WTC11 (cell line): ENCODE results near the gene ARAP2. TPM values are rescaled to one million over a fixed set of nuclear protein-coding genes. Genes with fewer than 3 reads are reported as not detected.

ENCODE experiments used
- ATAC-seq: fragments of 200-7000 bp; cut with Tn5 transposase; 2 replicates; pipeline ENCODE4 v1.10.0; 2021; ENCODE audit warnings: mild to moderate bottlenecking, moderate library complexity
- CTCF ChIA-PET: fragments of 300-600 bp; sonication (Branson Sonifier 250); formaldehyde crosslinking; loops from one replicate; lab custom pipeline; 2021; ENCODE audit warnings: antibody characterized with exemption; lab: Charles Lee
- POLR2A ChIA-PET: fragments of 350-600 bp; sonication (Branson Sonifier 250); formaldehyde crosslinking; loops from one replicate; lab custom pipeline; 2021; ENCODE audit warnings: antibody characterized with exemption; lab: Charles Lee
- DNase-seq: peaks from one replicate; pipeline ENCODE4 v3.0.0; 2021; ENCODE audit warnings: low spot score
- H3K27ac Mint-ChIP-seq: 2 replicates; pipeline ENCODE4 v1.8.0; 2021; ENCODE audit warnings: mixed read lengths
- H3K27me3 Mint-ChIP-seq: 2 replicates; pipeline ENCODE4 v1.8.0; 2021; ENCODE audit warnings: low read depth, mild to moderate bottlenecking, moderate library complexity, mixed read lengths
- H3K36me3 Mint-ChIP-seq: 2 replicates; pipeline ENCODE4 v1.8.0; 2021; ENCODE audit warnings: mixed read lengths
- H3K4me1 Mint-ChIP-seq: 2 replicates; pipeline ENCODE4 v1.8.0; 2022; ENCODE audit warnings: mixed read lengths
- H3K4me3 Mint-ChIP-seq: 2 replicates; pipeline ENCODE4 v1.8.0; 2021; ENCODE audit warnings: mild to moderate bottlenecking, moderate library complexity, mixed read lengths
- H3K9me3 Mint-ChIP-seq: 2 replicates; pipeline ENCODE4 v1.8.0; 2021; ENCODE audit warnings: mixed read lengths
- CREB1 ChIP-seq: sonication (generic); formaldehyde crosslinking; IDR thresholded peaks from 2 replicates; pipeline ENCODE4 v1.8.0; 2023; ENCODE audit warnings: mild to moderate bottlenecking, missing genetic modification reagents
- CREM ChIP-seq: sonication (generic); formaldehyde crosslinking; IDR thresholded peaks from 2 replicates; pipeline ENCODE4 v1.8.1; 2022; ENCODE audit warnings: mild to moderate bottlenecking, missing genetic modification reagents, moderate library complexity
- FOXP4 ChIP-seq: sonication (generic); formaldehyde crosslinking; IDR thresholded peaks from 2 replicates; pipeline ENCODE4 v1.8.0; 2022; ENCODE audit warnings: mild to moderate bottlenecking, missing genetic modification reagents
- GABPB1 ChIP-seq: sonication (generic); formaldehyde crosslinking; IDR thresholded peaks from 2 replicates; pipeline ENCODE4 v1.8.1; 2023; ENCODE audit warnings: mild to moderate bottlenecking, missing genetic modification reagents
- IRF1 ChIP-seq: sonication (generic); formaldehyde crosslinking; IDR thresholded peaks from 2 replicates; pipeline ENCODE4 v1.8.0; 2023; ENCODE audit warnings: missing genetic modification reagents
- JAZF1 ChIP-seq: fragments of 250-450 bp; sonication (Bioruptor Pico); IDR thresholded peaks from 2 replicates; pipeline ENCODE4 v1.9.0; 2021; ENCODE audit warnings: moderate library complexity, mild to moderate bottlenecking, inconsistent platforms
- MAX ChIP-seq: sonication (generic); formaldehyde crosslinking; IDR thresholded peaks from 2 replicates; pipeline ENCODE4 v1.8.0; 2022; ENCODE audit warnings: mild to moderate bottlenecking, missing genetic modification reagents
- NFATC4 ChIP-seq: fragments of 250-450 bp; sonication (Bioruptor Pico); IDR thresholded peaks from 2 replicates; pipeline ENCODE4 v1.9.0; 2021; ENCODE audit warnings: mild to moderate bottlenecking
- NFYB ChIP-seq: sonication (generic); formaldehyde crosslinking; conservative IDR thresholded peaks from 2 replicates; pipeline ENCODE4 v1.8.0; 2022; ENCODE audit warnings: low read depth, missing genetic modification reagents
- PRRX2 ChIP-seq: fragments of 250-450 bp; sonication (Bioruptor Pico); IDR thresholded peaks from 2 replicates; pipeline ENCODE4 v1.8.0; 2021; ENCODE audit warnings: mild to moderate bottlenecking
- SOX15 ChIP-seq: fragments of 250-450 bp; sonication (Bioruptor Pico); IDR thresholded peaks from 2 replicates; pipeline ENCODE4 v1.9.0; 2021; ENCODE audit warnings: mild to moderate bottlenecking
- SP1 ChIP-seq: sonication (generic); formaldehyde crosslinking; conservative IDR thresholded peaks from 2 replicates; pipeline ENCODE4 v1.8.1; 2022; ENCODE audit warnings: missing genetic modification reagents
- TEAD1 ChIP-seq: sonication (generic); formaldehyde crosslinking; IDR thresholded peaks from 2 replicates; pipeline ENCODE4 v1.8.0; 2022; ENCODE audit warnings: mild to moderate bottlenecking, missing genetic modification reagents
- TP53 ChIP-seq: sonication (generic); formaldehyde crosslinking; IDR thresholded peaks from 2 replicates; pipeline ENCODE4 v1.8.1; 2023; ENCODE audit warnings: mild to moderate bottlenecking, missing genetic modification reagents
- USF2 ChIP-seq: sonication (generic); formaldehyde crosslinking; IDR thresholded peaks from 2 replicates; pipeline ENCODE4 v1.8.1; 2023; ENCODE audit warnings: mild to moderate bottlenecking, missing genetic modification reagents, moderate library complexity
- ZBTB21 ChIP-seq: sonication (generic); formaldehyde crosslinking; IDR thresholded peaks from 2 replicates; pipeline ENCODE4 v1.8.1; 2023; ENCODE audit warnings: mild to moderate bottlenecking, missing genetic modification reagents, borderline replicate concordance
- ZBTB43 ChIP-seq: sonication (generic); formaldehyde crosslinking; IDR thresholded peaks from 2 replicates; pipeline ENCODE4 v1.8.1; 2023; ENCODE audit warnings: mild to moderate bottlenecking, missing genetic modification reagents
- ZNF219 ChIP-seq: sonication (generic); formaldehyde crosslinking; IDR thresholded peaks from 2 replicates; pipeline ENCODE4 v1.8.0; 2023; ENCODE audit warnings: missing genetic modification reagents, mild to moderate bottlenecking, borderline replicate concordance
- ZNF281 ChIP-seq: sonication (generic); formaldehyde crosslinking; IDR thresholded peaks from 2 replicates; pipeline ENCODE4 v1.8.0; 2023; ENCODE audit warnings: mild to moderate bottlenecking, missing genetic modification reagents
- ZSCAN18 ChIP-seq: fragments of 250-450 bp; sonication (Bioruptor Pico); IDR thresholded peaks from 2 replicates; pipeline ENCODE4 v2.1.2; 2022; ENCODE audit warnings: mild to moderate bottlenecking, moderate library complexity
- total RNA-seq: library from RNA; stranded (reverse); gene quantifications from 3 replicates; pipeline ENCODE4 v1.2.3, GENCODE V29; 2021

Gene ARAP2
- total RNA-seq, 1 experiment from 2014 or later: 1.0 TPM

- no peak for TF ChIP-seq IRF1 (CRISPR knock-in tag)
- TF ChIP-seq SP1 (CRISPR knock-in tag): no peak
- no peak for TF ChIP-seq CREM (CRISPR knock-in tag)
- no peak for TF ChIP-seq NFYB
Measured at GRCh38 chr4:36277533-36277932, 33.2 kb upstream of the ARAP2 start (continued).

- no peak overlapping the region for H3K4me3 Mint-ChIP-seq
- ATAC-seq (no peak), DNase-seq (no peak)
- no peaks in the 10 kb centered on the region for H3K36me3 Mint-ChIP-seq
- H3K9me3 Mint-ChIP-seq: no peaks in the 10 kb centered on the region
- H3K27ac Mint-ChIP-seq: no peak overlapping the region
- TF ChIP-seq ZNF281 (CRISPR knock-in tag): no peak
- TF ChIP-seq TEAD1: no peak
- no peak for TF ChIP-seq JAZF1 (CRISPR knock-in tag)
- TF ChIP-seq ZSCAN18 (CRISPR knock-in tag): no peak
- no peak for TF ChIP-seq MAX (CRISPR knock-in tag)
- TF ChIP-seq TP53 (CRISPR knock-in tag): no peak
- TF ChIP-seq PRRX2 (CRISPR knock-in tag): no peak
- TF ChIP-seq CREB1 (CRISPR knock-in tag): no peak
- TF ChIP-seq FOXP4 (CRISPR knock-in tag): no peak
- ChIA-PET CTCF (no interaction called here), POLR2A (no interaction called here)
- peaks cover 3% of the 10 kb centered on the region; the same call in 1 of the 2 replicates for H3K4me1 Mint-ChIP-seq
- H3K27me3 Mint-ChIP-seq: no peaks in the 10 kb centered on the region
Measured at GRCh38 chr4:36274158-36274557, 29.8 kb upstream of the ARAP2 start.

- Mint-ChIP-seq H3K9me3 (no peaks in the 10 kb centered on the region), H3K27ac (no peak overlapping the region), H3K27me3 (no peaks in the 10 kb centered on the region), H3K36me3 (no peaks in the 10 kb centered on the region), H3K4me1 (peaks cover 3% of the 10 kb centered on the region; the same call in 1 of the 2 replicates), H3K4me3 (no peak overlapping the region)
- ATAC-seq (no peak), DNase-seq (no peak)
- CTCF ChIA-PET: no interaction called here
- POLR2A ChIA-PET: no interaction called here
- TF ChIP-seq MAX (CRISPR knock-in tag): no peak
- no peak for TF ChIP-seq ZSCAN18 (CRISPR knock-in tag)
- TF ChIP-seq NFATC4 (CRISPR knock-in tag): no peak
- TF ChIP-seq USF2: no peak
- no peak for TF ChIP-seq JAZF1 (CRISPR knock-in tag)
- TF ChIP-seq SOX15 (CRISPR knock-in tag): no peak
- TF ChIP-seq GABPB1 (CRISPR knock-in tag): no peak
- no peak for TF ChIP-seq ZBTB21 (CRISPR knock-in tag)
- no peak for TF ChIP-seq ZNF219 (CRISPR knock-in tag)
- no peak for TF ChIP-seq ZBTB43 (CRISPR knock-in tag)
Measured at GRCh38 chr4:36273276-36273675, 29.0 kb upstream of the ARAP2 start.
